COLO668 (cell line): ENCODE results near the gene SLC25A21.

Experiments
- DNase-seq: peaks from one replicate; lab custom pipeline; 2025; ENCODE audit not compliant: unreplicated experiment; lab: John Stamatoyannopoulos, UW

The SLC25A21 gene

GRCh38 chr14:37144729-37145363, 27.6 kb downstream of the SLC25A21 start:
- no peak for DNase-seq

DNA sequence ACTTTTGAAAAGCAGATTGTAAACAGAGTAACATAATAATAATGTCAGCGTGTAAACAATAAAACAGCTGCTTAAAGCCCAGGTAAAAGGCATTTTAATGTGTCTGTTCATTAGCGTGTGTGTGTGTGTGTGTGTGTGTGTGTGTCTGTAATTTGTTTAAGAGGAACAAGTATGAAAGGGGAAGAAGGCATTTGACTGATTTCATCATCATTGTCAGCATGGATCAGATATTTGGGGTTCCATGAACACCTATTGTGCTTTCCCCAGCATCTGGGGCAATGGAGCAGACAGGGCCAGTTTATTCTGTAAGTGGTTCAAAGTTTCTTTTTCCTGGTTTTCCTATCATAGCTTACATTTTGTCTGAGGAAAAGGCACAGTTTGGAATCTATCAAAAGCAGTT, 28.9 kb downstream of the SLC25A21 start:
- DNase-seq = no peak

- no peak for DNase-seq
Observed at GRCh38 chr14:37142835-37143401, 29.5 kb downstream of the SLC25A21 start.

- no peak for DNase-seq
Observed at GRCh38 chr14:37140176-37140575, 32.2 kb downstream of the SLC25A21 start.

DNA sequence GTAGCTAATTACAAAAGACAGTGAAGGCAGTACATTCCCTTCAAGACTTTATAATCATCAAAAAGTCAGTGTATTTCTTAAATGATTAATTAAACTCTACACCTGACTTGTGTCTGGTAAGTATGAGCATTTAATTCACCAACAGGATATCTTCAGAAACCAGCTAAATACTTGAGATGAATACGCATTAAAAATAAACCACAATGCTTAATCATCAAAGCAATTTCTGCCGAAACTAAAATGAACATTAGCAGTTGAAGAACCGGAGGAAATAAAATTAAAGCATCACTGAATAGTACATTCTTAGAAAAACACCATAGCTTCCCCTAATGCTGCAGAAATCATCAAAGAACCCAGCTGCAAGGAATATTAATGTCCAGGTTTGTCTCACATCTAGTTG, 32.7 kb downstream of the SLC25A21 start:
- DNase-seq = no peak

DNA sequence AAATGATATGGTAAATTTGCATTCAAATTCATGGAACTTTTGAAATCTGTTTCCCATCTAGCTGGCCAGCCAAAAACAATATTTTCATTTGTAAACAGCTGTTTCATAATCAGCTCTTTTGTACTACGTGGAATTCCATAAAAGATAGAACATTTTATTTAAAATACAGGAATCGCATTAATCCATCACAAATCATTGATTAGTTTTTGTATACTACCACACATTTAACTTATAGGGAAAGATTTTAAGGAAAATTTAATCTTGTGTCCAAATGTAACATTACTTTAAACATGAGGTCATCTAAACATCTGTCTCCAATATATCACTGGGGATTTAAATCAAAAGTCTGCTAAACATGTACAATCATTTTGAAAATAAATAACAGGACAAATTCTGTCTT, 33.5 kb downstream of the SLC25A21 start:
- DNase-seq = no peak

GRCh38 chr14:37133284-37133913, 39.0 kb downstream of the SLC25A21 start:
- DNase-seq = no peak

- DNase-seq = no peak
Observed at GRCh38 chr14:37131205-37131604, 41.2 kb downstream of the SLC25A21 start.

- no peak for DNase-seq
Observed at GRCh38 chr14:37129047-37129446, 43.4 kb downstream of the SLC25A21 start.

DNA sequence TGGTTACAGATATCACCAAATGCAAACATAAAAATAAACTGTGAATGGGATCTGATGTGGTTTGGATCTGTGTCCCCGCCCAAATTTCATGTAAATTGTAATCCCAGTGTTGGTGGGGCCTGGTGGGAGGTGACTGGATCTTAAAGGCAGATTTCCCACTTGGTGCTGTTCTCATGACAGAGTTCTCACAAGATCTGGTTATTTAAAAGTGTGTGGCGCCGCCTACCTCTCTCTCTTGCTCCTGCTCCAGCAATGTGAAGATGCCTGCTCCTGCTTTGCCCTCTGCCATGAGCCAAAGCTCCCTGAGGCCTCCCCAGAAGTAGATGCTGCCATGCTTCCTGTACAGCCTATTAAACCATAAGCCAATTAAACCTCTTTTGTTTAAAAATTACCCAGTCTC, 47.8 kb downstream of the SLC25A21 start:
- no peak for DNase-seq

- no peak for DNase-seq
Observed at GRCh38 chr14:37122919-37123639, 49.3 kb downstream of the SLC25A21 start.

GRCh38 chr14:37122288-37122687, 50.1 kb downstream of the SLC25A21 start:
- DNase-seq = no peak

- DNase-seq = no peak
Observed at GRCh38 chr14:37118673-37119366, 53.6 kb downstream of the SLC25A21 start.

- no peak for DNase-seq
Observed at GRCh38 chr14:37116933-37117849, 55.2 kb downstream of the SLC25A21 start.

DNA sequence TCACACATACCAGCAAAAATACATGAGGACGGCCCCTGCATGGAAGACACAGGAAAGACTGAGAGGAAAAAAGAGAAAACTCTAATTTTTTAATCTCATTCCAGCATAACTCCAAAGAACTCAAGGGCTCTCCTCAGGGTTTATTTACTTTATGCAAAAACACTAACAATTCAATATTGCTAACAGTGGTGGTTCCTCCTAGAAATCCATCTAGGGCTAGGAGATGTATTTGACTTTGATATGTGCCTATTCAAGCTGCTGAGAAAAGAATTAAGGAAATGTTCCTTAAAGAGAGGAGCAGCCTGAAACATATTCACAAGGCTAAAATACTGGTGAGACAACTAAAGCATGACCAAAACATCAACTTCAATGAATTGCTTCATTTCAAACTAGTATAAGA, 57.0 kb downstream of the SLC25A21 start:
- DNase-seq = no peak

DNA sequence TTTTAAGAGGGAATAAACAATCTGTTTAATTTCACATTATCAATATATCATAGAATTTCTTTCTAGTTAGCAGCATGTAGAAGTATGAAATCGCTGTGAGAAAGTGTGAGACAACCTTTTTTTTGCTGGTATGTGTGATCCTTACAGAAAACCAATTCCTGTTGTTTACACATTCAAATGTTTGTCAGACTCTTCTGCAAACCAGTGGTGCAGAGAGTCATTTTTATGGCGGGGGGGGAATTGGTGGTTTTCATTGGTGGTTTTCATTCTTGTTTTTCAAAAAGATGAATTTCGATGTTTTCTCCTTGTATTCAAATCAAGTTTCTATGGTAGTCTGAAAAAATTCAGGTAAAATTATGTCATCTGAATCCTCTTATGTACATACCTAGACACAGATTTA, 57.8 kb downstream of the SLC25A21 start:
- DNase-seq = no peak

DNA sequence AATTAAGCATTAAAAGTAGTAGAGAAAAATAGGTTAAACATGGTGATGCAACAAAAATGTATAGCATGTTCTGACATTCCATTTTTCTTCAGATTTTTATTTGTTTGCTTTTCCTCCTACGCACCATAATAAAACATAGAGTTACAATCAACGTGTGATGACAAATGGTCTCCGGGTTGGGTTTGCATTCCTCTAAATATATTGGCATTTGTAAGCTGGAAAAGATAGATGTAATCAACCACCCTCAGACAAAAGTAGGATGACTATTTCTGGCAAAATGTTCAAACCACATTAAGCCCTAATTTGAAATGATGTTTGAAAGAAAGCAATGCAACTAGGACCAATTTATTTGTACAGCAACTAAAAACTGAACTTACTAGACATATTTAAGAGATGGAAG, 58.4 kb downstream of the SLC25A21 start:
- DNase-seq = no peak

GRCh38 chr14:37098132-37098531, 74.3 kb downstream of the SLC25A21 start:
- no peak for DNase-seq

- DNase-seq = no peak
Observed at GRCh38 chr14:37094502-37094901, 77.9 kb downstream of the SLC25A21 start.

DNA sequence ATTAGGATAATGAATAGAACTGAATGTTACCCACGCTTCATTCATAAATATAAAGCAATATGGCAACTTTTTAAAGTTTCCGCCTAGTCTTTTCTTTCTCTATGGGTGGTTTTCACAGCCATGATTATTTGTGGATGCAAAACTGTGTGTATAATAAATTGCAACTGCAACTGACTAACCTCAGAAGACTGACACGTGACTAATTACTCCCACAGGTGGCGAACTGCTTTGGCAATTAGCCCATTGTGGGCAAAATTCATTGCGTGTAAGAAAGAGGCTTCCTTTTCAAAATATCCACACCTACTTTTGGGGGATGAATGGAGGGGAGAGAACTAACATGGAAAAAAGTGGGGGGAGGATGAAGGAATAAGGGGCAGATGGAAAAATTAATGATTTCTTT, 79.0 kb downstream of the SLC25A21 start:
- DNase-seq = no peak
